Fibroblast of skin of back (primary cell): ENCODE results near the gene ISLR.
A peak's percentile ranks its signal among the peaks of the same experiment; 100 is the strongest.
"Not testable (repeated sequence)": the region's sequence is repeated elsewhere in the genome, so short reads cannot be mapped to it uniquely, and the experiment has no call there.

Experiments
- DNase-seq: peaks from one replicate; pipeline ENCODE4 v3.0.0-alpha.2; 2013

The ISLR gene

DNA sequence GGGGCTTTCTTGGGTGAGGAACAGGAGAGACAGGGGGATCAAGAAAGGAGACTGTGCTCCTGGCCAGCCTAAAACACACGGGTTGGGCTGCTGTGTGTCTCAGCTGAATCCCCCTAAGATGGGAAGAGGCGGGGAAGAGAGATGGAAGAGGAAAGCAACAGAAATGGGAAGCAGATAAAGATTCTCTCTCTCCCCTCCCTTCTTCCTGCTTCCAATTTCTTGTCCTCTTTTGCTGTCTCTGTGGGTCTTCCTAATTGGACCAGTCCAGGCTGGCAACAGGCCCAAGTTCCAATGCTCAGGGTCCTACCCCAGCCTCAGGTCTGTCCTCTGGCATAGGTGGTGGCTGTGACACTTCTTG lies 36.0 kb upstream of the ISLR start:
- DNase-seq, result no peak

DNA sequence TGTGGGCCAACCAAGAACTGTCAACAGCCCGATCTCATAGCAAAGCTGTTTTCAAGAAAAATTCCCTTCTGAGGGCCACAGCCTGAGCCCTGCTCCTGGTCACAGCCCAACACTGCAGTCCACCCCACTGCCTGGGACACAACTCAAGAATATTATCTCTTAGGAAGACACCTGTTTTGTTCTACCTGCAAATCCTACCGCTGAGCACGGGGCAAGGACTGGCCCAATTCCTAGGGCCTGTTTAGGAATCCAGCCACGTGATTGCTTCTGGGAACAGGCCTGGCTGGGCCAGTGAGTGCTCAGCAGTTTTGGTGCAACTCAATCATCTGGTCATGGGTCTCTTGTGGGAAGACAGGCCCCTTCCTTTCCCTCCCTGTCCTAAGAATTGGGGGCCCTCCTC lies 34.9 kb upstream of the ISLR start:
- no peak for DNase-seq

DNA sequence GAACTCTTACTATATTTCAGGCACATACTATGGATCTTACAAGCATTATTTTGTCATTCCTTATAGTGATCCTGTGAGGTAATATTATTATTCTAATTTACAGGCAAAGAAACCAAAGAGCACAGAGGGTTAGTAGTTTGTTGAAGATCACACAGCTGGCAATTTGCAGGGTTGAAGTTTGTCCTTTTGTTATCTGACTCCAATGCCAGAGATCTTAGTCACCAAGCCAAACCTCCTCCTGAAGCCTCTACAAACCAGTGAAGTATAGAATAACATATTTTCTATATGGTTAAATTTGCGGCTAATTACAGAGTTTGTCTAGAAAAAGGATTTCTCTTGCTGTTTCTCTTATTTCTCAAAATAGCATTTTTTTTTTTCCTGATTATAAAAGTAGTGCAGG lies 31.9 kb upstream of the ISLR start:
- peak; percentile 56 for DNase-seq

DNA sequence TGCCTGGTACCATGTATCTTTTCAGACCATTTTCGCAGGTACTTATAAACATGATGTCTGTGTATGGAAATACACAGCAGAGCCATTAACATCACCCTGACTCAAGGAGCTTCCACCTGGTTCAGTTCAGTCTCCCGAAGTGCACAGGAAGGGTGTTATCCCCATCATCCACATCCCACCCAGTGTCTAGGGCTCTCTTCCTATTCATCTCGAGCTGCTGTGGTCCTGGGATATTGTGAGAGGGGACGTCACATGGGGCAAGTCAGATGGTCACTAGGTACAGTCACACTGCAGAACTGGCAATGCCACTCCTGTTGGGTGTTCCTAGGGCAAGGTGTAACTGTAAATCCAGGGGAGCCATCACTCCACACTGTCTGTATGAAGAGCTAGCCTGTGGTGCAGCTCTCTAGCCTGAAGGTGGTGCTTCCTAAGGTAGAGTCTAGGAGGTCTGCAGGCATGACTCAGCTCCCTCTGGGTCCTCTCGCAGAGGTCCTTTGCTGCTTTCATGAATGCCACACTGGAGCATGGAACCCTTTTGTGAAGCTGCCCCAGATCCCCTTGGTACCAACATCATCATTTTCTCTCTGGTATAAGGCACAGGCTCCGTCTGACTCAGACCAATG lies 29.2 kb upstream of the ISLR start:
- DNase-seq, result no peak

- no peak for DNase-seq
Measured at GRCh38 chr15:74146277-74146800, 27.2 kb upstream of the ISLR start.

DNA sequence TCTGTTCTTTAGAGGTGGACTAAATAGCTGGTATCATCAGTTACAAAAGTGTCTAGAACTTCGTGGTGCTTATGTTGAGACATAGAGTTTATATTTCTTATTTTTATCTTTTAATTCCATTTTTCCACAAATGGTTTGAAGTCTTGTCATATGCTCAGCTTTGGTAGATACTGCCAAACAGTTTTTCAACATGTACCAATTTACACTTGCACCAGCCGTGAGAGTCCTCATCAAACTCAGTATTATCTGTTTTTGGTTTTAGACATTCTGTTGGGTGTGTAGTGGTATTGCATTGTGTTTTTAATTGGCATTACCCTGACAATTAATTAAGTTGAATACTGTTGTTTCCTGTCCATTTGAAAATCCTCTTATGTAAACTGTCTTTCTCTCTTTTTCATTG lies 26.5 kb upstream of the ISLR start:
- DNase-seq, result no peak

DNA sequence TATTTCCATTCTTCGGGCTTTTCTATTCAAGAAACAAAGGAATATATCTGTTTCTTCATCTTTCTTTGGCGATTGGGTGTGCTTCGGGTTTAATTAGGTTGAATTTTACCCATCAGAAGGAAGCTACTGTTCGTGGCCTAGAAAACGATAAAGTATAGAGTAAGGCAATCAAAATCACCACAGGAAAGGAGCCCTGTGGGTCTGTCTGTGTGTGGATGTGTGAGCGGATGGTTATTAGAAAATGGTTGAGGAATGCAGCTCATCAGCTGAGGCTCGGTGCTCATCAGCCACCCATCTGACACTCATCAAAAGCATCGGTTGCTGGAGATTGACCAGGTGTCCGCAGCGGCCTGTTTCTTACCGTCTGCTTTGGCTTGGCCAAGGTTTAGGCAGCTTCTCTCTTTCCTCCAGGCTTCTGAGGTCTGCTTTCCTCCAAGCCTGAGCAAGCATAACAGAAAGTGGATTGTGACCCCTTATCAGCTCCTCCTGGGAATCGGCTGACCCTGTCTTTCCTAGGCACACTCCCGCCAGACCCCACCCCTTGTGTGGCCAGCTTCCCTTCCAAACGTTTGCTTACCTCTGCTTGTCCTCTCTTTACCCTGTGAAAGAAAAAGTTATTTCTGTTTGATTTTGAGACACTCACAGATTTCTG lies 17.6 kb upstream of the ISLR start:
- no peak for DNase-seq

GRCh38 chr15:74156678-74157411 lies 16.7 kb upstream of the ISLR start:
- DNase-seq, result peak; percentile 30

DNA sequence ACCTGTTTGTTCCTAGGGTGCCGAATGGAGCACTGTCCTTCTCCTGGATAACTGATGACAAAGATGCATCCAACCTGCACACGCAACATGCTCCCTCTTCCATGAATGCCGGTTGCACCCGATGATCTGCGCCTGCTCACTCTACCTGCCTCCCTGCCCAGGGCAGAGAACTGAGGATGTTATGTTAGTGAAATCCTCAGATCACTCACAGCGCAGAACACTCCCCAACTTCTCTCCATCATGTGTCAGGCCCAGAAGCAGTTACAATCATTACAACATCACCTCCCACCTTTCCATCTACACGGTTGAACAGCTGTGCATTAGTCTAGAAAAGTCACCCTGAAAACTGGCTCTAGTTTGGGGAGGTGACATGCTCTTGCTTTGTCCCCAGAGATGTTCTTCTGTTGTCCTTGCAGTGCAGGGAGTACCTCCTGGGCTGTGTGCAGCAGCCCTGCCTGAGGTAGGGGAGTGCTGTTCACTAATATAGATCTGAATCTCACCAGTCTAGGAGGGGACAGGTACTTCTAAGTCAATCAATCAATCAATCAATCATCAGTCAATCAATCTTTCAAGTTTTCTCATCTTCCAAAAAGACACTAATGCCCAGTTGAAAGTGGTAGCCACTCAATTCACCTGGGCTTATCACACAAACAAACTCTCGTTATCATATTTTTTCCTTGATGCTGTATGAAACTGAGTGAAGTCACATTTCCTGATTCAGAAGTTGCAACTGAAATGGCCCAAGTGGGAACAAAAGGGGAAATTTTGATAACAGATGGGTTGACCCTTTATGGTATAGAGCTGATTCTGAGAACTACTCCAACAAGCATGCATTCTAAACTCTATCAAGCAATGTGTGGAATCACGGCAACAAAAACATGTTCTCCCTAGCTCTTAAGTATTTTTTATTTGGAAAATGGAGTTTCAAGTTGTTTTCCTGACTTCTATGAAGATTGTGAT lies 15.4 kb upstream of the ISLR start:
- no peak for DNase-seq

GRCh38 chr15:74158855-74159650 lies 14.5 kb upstream of the ISLR start:
- no peak for DNase-seq

- no peak for DNase-seq
Measured at GRCh38 chr15:74159773-74160172, 13.7 kb upstream of the ISLR start.

GRCh38 chr15:74160390-74160789 lies 13.1 kb upstream of the ISLR start:
- not testable (repeated sequence) for DNase-seq

GRCh38 chr15:74162195-74162536 lies 11.3 kb upstream of the ISLR start:
- DNase-seq, result not testable (repeated sequence)

DNA sequence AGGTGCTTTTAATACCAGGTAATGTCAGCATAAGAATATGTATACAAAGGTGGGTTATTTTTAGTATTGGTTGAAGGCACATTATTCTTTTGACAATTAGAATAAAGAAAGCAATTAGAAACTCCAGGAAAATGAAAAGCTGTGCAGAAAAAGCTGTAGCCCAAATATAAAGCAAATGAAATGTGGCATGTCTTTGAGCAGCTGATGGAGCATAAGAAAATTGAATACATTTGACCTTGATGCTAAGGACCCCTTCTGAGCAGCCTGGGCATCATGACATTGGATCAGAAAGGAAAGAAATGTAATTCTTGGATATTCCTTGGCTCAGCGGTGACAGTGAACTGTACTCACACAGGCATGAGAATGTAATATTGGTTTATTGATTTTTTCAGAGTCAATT lies 8.0 kb upstream of the ISLR start:
- DNase-seq, result no peak

DNA sequence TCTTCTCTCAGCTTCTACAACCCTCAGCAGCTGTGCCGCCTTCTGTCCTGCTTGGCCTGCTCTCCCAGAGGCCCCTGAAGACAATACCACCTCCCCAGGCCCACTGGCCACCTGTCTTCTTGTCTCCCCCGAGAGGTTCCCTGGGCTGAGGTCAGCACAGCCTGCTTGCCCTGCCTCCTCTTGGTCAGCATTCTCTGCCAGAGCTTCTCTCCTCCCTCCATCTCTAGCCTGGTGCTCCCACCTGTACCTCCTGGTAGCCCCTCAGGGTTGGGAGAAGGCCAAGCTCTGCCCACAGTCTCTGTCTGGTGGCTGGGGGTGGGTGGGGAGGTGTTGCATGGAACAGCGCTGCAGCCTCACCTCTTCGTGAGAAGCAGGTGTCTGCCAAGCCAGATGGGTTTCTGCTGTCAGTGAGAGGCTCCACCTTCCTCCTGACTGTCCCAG lies 5.6 kb upstream of the ISLR start:
- no peak for DNase-seq

- no peak for DNase-seq
Measured at GRCh38 chr15:74168711-74169126, 4.8 kb upstream of the ISLR start.

- no peak for DNase-seq
Measured at GRCh38 chr15:74170071-74170844, 3.3 kb upstream of the ISLR start.

GRCh38 chr15:74170875-74171578 lies 2.5 kb upstream of the ISLR start:
- no peak for DNase-seq

DNA sequence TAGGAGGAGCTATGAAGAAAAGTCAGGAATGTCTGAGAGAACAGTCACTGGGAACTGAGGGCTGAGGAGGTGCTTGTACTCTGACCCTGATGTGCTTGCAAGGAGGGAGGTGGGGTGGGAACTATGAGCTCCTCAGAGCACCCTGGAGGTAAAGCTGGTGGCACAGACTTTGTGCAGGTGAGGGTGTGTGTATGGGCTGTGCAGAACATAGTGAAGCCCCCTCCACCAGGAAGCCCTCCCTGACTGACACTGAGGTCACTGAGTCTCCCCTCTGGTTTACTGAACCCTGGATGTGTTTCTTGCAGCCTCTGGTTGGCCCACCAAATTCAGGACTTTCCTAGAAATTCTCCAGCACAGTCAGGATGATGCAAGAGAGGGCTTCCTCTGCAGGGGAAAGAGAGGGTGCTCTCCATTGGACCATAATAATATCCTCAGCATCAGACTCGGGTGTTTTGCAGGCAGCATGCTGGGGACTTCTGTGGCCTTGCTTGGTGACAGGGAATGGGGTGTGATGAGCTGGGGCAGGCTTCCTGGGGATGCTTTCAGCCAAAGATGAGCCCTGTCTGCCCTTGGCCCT lies 1.5 kb upstream of the ISLR start:
- DNase-seq, result no peak
